HG03469 (cell line): ENCODE data around the gene EVA1A.

Source experiments
- ATAC-seq: cut with Tn5 transposase; IDR thresholded peaks from one replicate; pipeline ENCODE4 v1.9.1; 2021; ENCODE audit warnings: mild to moderate bottlenecking, moderate library complexity, moderate number of reproducible peaks; ENCODE audit not compliant: unreplicated experiment

The EVA1A gene

GRCh38 chr2:75519843-75520242, 40.9 kb downstream of the EVA1A start:
- no peak for ATAC-seq

- ATAC-seq, result no peak
Observed at GRCh38 chr2:75518638-75519465, 41.9 kb downstream of the EVA1A start.

- no peak for ATAC-seq
Observed at GRCh38 chr2:75517547-75518230, 43.0 kb downstream of the EVA1A start.

- ATAC-seq, result no peak
Observed at GRCh38 chr2:75516378-75517360, 44.1 kb downstream of the EVA1A start.

- ATAC-seq, result no peak
Observed at GRCh38 chr2:75515584-75516368, 45.0 kb downstream of the EVA1A start.

- ATAC-seq, result no peak
Observed at GRCh38 chr2:75513616-75514170, 47.0 kb downstream of the EVA1A start.

GRCh38 chr2:75512455-75513212, 48.1 kb downstream of the EVA1A start:
- ATAC-seq, result no peak

GRCh38 chr2:75506101-75506697, 54.5 kb downstream of the EVA1A start:
- ATAC-seq, result no peak

GRCh38 chr2:75505012-75505411, 55.7 kb downstream of the EVA1A start:
- ATAC-seq, result no peak

GRCh38 chr2:75503048-75503607, 57.6 kb downstream of the EVA1A start:
- ATAC-seq, result no peak

- ATAC-seq, result no peak
Observed at GRCh38 chr2:75500633-75501032, 60.1 kb downstream of the EVA1A start.

GRCh38 chr2:75499534-75499933, 61.2 kb downstream of the EVA1A start:
- ATAC-seq, result no peak

- ATAC-seq, result no peak
Observed at GRCh38 chr2:75498907-75499306, 61.8 kb downstream of the EVA1A start.

GRCh38 chr2:75497256-75497655, 63.5 kb downstream of the EVA1A start:
- ATAC-seq, result no peak

GRCh38 chr2:75495862-75496261, 64.9 kb downstream of the EVA1A start:
- no peak for ATAC-seq

GRCh38 chr2:75494137-75494769, 66.5 kb downstream of the EVA1A start:
- no peak for ATAC-seq

- no peak for ATAC-seq
Observed at GRCh38 chr2:75493230-75493629, 67.5 kb downstream of the EVA1A start.

- ATAC-seq, result no peak
Observed at GRCh38 chr2:75491129-75491753, 69.5 kb downstream of the EVA1A start.
